Spleen (tissue), 3 donors: ENCODE data around the gene KCNJ13.

Source experiments
- POLR2A ChIP-seq, 3 donors: fragments of 450-650 bp; IDR thresholded peaks; one replicate each; pipeline ENCODE4 v1.5.1; 2017; ENCODE audit warnings: antibody characterized with exemption in 3 of 3, mild to moderate bottlenecking in 1 of 3
- POLR2AphosphoS5 ChIP-seq, 3 donors: sonication (generic); formaldehyde crosslinking; IDR thresholded peaks; one replicate each; pipeline ENCODE4 v1.5.1; 2017; ENCODE audit warnings: antibody characterized with exemption in 3 of 3

DNA sequence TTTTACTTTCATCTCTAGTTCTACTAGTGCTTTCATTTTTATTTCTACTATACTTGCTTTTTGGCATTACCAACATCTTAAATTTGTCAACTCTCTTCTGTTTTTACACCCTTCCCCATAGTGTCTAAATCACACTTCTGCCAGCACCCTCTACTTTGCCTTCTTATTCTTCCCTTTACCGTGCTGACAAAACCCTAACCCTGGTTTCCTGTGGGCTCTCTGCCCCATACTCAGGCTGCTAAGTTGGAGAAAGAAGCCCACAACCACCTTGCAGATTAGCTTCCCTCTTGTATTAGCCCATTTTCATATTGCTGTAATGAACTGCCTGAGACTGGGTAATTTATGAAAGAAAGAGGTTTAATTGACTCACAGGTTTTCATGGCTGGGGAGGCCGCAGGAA lies 54.5 kb downstream of the KCNJ13 start:
- no peak for TF ChIP-seq POLR2A (IDR thresholded peaks at IDR 0.05)
- no peak for TF ChIP-seq POLR2AphosphoS5 (IDR thresholded peaks at IDR 0.05)
